GM12878 (cell line): Measurements from ENCODE around the gene RIC1. TPM values are rescaled to one million over a fixed set of nuclear protein-coding genes. Genes with fewer than 3 reads are reported as not detected.

Experiments
- ATAC-seq: fragments of 200-7000 bp; cut with Tn5 transposase; 3 replicates; pipeline ENCODE4 v1.9.1; 2020; ENCODE audit warnings: mild to moderate bottlenecking, moderate library complexity
- BruUV-seq: library from RNA; stranded (reverse); fragments of 400-500 nt; replicated peaks from 2 replicates; lab custom pipeline; 2021; lab: Mats Ljungman, UMichigan
- CTCF ChIA-PET: fragments of 300-600 bp; sonication (Branson Sonifier 250); formaldehyde crosslinking; extraction: SDS; loops from one replicate; lab custom pipeline; 2021; ENCODE audit warnings: inconsistent platforms; lab: Yijun Ruan, JAX
- POLR2A ChIA-PET: fragments of 350-600 bp; formaldehyde crosslinking; extraction: SDS; loops from one replicate; lab custom pipeline; 2021; ENCODE audit warnings: inconsistent platforms; lab: Charles Lee
- RAD21 ChIA-PET: fragments of 300-600 bp; sonication (Branson Sonifier 250); formaldehyde crosslinking; loops from one replicate; lab custom pipeline; 2023; ENCODE audit warnings: antibody characterized with exemption; ENCODE audit not compliant: unreplicated experiment; lab: Charles Lee
- SMC1A ChIA-PET: fragments of 300-600 bp; sonication (Branson Sonifier 250); formaldehyde crosslinking; loops from one replicate; lab custom pipeline; 2023; ENCODE audit not compliant: unreplicated experiment, uncharacterized antibody; lab: Charles Lee
- DNase-seq: peaks from one replicate; pipeline ENCODE4 v3.0.0-alpha.2; 2011; ENCODE audit warnings: low read depth, low spot score
- FAIRE-seq: peaks from 3 replicates; lab custom pipeline; 2011; peaks lifted over from hg19 to GRCh38; lab: Jason Lieb, UNC
- H2AFZ ChIP-seq: 2 replicates; pipeline ENCODE4 v1.6.0; 2011; ENCODE audit warnings: low read depth, low read length, control low read depth; ENCODE audit not compliant: control insufficient read depth
- H3K27ac ChIP-seq: 2 replicates; pipeline ENCODE4 v1.5.1; 2011; ENCODE audit warnings: control low read depth; ENCODE audit not compliant: control insufficient read depth, insufficient read depth
- H3K27me3 ChIP-seq, 2 experiments: replicated peaks in 1 of 2; 2 replicates each; pipeline versions ENCODE4 v1.6.0 to v1.6.1; 2011; ENCODE audit warnings: low read length in 1 of 2; ENCODE audit not compliant: control insufficient read depth in 2 of 2, insufficient read depth in 2 of 2
- H3K36me3 ChIP-seq, 2 experiments: 2 replicates each; pipeline ENCODE4 v1.5.1; 2011; ENCODE audit warnings: low read length in 1 of 2; ENCODE audit not compliant: control insufficient read depth in 2 of 2, insufficient read depth in 2 of 2
- H3K4me1 ChIP-seq: 2 replicates; pipeline ENCODE4 v1.6.1; 2011; ENCODE audit warnings: mild to moderate bottlenecking, low read length, moderate library complexity, mixed read lengths; ENCODE audit not compliant: control insufficient read depth, insufficient read depth
- H3K4me2 ChIP-seq: 2 replicates; pipeline ENCODE4 v1.6.0; 2011; ENCODE audit warnings: control low read depth; ENCODE audit not compliant: control insufficient read depth, insufficient read depth
- H3K4me3 ChIP-seq: fragments of 200-600 bp; sonication (generic); 2 replicates; pipeline ENCODE4 v1.5.1; 2016
- H3K79me2 ChIP-seq: 2 replicates; pipeline ENCODE4 v1.6.0; 2011; ENCODE audit warnings: low read length; ENCODE audit not compliant: control insufficient read depth, insufficient read depth
- H3K9ac ChIP-seq: 2 replicates; pipeline ENCODE4 v1.8.0; 2011; ENCODE audit warnings: low read length, control low read depth, mixed read lengths; ENCODE audit not compliant: control insufficient read depth, insufficient read depth
- H3K9me3 ChIP-seq: replicated peaks from 3 replicates; pipeline ENCODE4 v1.5.1; 2011; ENCODE audit warnings: mild to moderate bottlenecking, low read length; ENCODE audit not compliant: control insufficient read depth, insufficient read depth
- H4K20me1 ChIP-seq: 2 replicates; pipeline ENCODE4 v1.6.0; 2011; ENCODE audit not compliant: control insufficient read depth, insufficient read depth
- CEBPB ChIP-seq, 2 experiments: fragments of 150-350 bp in 1 of 2; IDR thresholded peaks; 2 replicates each; pipeline ENCODE4 v1.6.1; 2012 to 2014; ENCODE audit warnings: low read depth in 2 of 2, low read length in 2 of 2, borderline replicate concordance in 1 of 2, inconsistent platforms in 1 of 2
- DPF2 ChIP-seq: fragments of 450-650 bp; IDR thresholded peaks from 2 replicates; pipeline ENCODE4 v1.6.1; 2017; ENCODE audit warnings: mild to moderate bottlenecking
- HSF1 ChIP-seq: fragments of 150-350 bp; IDR thresholded peaks from 2 replicates; pipeline ENCODE4 v1.6.1; 2014; ENCODE audit warnings: mild to moderate bottlenecking, low read depth, low read length
- MYC ChIP-seq: IDR thresholded peaks from 2 replicates; pipeline ENCODE4 v1.6.1; 2011; ENCODE audit warnings: mild to moderate bottlenecking, low read length, moderate library complexity, inconsistent platforms; ENCODE audit not compliant: insufficient read depth, insufficient replicate concordance, insufficient read length, severe bottlenecking
- NFYA ChIP-seq: IDR thresholded peaks from 2 replicates; pipeline ENCODE4 v1.6.1; 2011; ENCODE audit warnings: low read depth, mild to moderate bottlenecking, low read length, improper control_type of control experiment, borderline replicate concordance
- NRF1 ChIP-seq: conservative IDR thresholded peaks from 2 replicates; pipeline ENCODE4 v1.6.1; 2011; ENCODE audit warnings: mild to moderate bottlenecking, low read depth, low read length, improper control_type of control experiment
- POLR2AphosphoS5 ChIP-seq: IDR thresholded peaks from 2 replicates; pipeline ENCODE4 v1.6.1; 2011; ENCODE audit warnings: mild to moderate bottlenecking, low read length, inconsistent platforms
- RB1 ChIP-seq: fragments of 450-650 bp; formaldehyde crosslinking; IDR thresholded peaks from 2 replicates; pipeline ENCODE4 v1.6.1; 2017; ENCODE audit warnings: mild to moderate bottlenecking, borderline replicate concordance
- WGBS: methylation state at CpG from one replicate; pipeline ENCODE4 v1.1.6; 2016; ENCODE audit warnings: low lambda C conversion rate; ENCODE audit not compliant: insufficient replicate concordance, insufficient coverage; ENCODE audit errors: missing lambda C conversion rate; 5-methylcytosine and 5-hydroxymethylcytosine counted together
- in situ Hi-C: fragments of 300-500 bp; cut with MboI; formaldehyde crosslinking; loops from 9 replicates; pipeline ENCODE4 v1.14.3; 2018; ENCODE audit warnings: mixed read lengths
- intact Hi-C: fragments of 100-400 bp; cut with micrococcal nuclease; formaldehyde crosslinking; loops from one replicate; pipeline ENCODE4 v1.14.2; 2022; ENCODE audit not compliant: unreplicated experiment
- polyA plus RNA-seq, 11 experiments: library from polyadenylated mRNA; depleted of rRNA in 4 of 11; unstranded in 6 of 11; stranded (reverse) in 5 of 11; fragments of >200 nt; fragmentation: Nextera tagmentation in 4 of 11; fragmentation: Illumina TruSeq in 1 of 11; extraction: Ambion mirVana in 4 of 11; extraction: Trizol in 1 of 11; gene quantifications; 1 replicate in 1 of 11; 2 replicates in 10 of 11; pipeline versions ENCODE4 v1.2.1 to v1.2.3, GENCODE V29; 2011 to 2016; ENCODE audit warnings: inconsistent platforms in 2 of 11, missing spikeins in 2 of 11, low read depth in 1 of 11
- total RNA-seq, 4 experiments: library from RNA; depleted of rRNA in 3 of 4; stranded (reverse); fragments of >200 nt in 3 of 4; fragmentation: Illumina TruSeq in 1 of 4; extraction: Trizol in 1 of 4; gene quantifications; 2 replicates each; pipeline versions ENCODE4 v1.2.1 to v1.2.3, GENCODE V29; 2013 to 2021
- TF ChIP-seq, protein P1 (sequence below): IDR thresholded peaks from 2 replicates; pipeline ENCODE4 v1.6.1; 2011; ENCODE audit warnings: low read depth, low read length, improper control_type of control experiment, borderline replicate concordance
- TF ChIP-seq, protein P2 (sequence below): fragments of 450-650 bp; IDR thresholded peaks from 2 replicates; pipeline ENCODE4 v1.6.1; 2018; ENCODE audit warnings: mild to moderate bottlenecking, low read depth, moderate library complexity; ENCODE audit not compliant: partially characterized antibody

RIC1 gene
- total and polyA plus RNA-seq, 10 of the 15 experiments (the other 5 are each of a cell fraction or from before 2014, with no cell fraction given) = 6.2 to 59.8 (median 33.3) TPM

GRCh38 chr9:5796298-5796697 lies 167.4 kb downstream of the RIC1 start:
- ChIA-PET RAD21 (interaction anchor here (1.5 kb wide), 1 partner anchor 34 kb away, joined by 4 read pairs; no protein-coding TSS in a partner anchor), CTCF (interaction anchor here (0.6 to 1.3 kb wide), 5 partner anchors 9 to 258 kb away, joined by 3 to 6 read pairs (median 3); no protein-coding TSS in a partner anchor), POLR2A (no interaction called here), SMC1A (interaction anchor here (0.9 to 1.0 kb wide), 2 partner anchors 31 to 90 kb away, joined by 3 read pairs; no protein-coding TSS in a partner anchor)
- H3K36me3 ChIP-seq = peaks cover 0 to 13% of the 10 kb centered on the region in 2 experiments; a peak in 2 of 4 replicates
- H3K79me2 ChIP-seq = no peaks in the 10 kb centered on the region
- DNase-seq (no peak), ATAC-seq (no peak), FAIRE-seq (no peak)
- no peaks in the 10 kb centered on the region for H3K4me1 ChIP-seq
- no peaks in the 10 kb centered on the region for H3K9me3 ChIP-seq
- H3K27me3 ChIP-seq = no peaks in the 10 kb centered on the region
- H2AFZ ChIP-seq = no peak overlapping the region
- WGBS = 95% methylated on average over 2 of the region's 2 CpGs
- BruUV-seq = no TSS peak
- intact Hi-C loops = no loop called here
- no peak for TF ChIP-seq POLR2AphosphoS5
- no peak for TF ChIP-seq HSF1
- H3K9ac ChIP-seq = no peak overlapping the region
- H3K27ac ChIP-seq = no peak overlapping the region
- in situ Hi-C loops = no loop called here
- no peaks in the 10 kb centered on the region for H4K20me1 ChIP-seq
- no peak overlapping the region for H3K4me2 ChIP-seq
- no peak overlapping the region for H3K4me3 ChIP-seq

- in situ Hi-C loops (no loop called here), intact Hi-C loops (no loop called here)
- Histone ChIP-seq H3K4me3 (no peak overlapping the region), H3K36me3 (peaks cover 3 to 19% of the 10 kb centered on the region in 2 experiments), H3K79me2 (no peaks in the 10 kb centered on the region), H4K20me1 (no peaks in the 10 kb centered on the region), H3K9me3 (no peaks in the 10 kb centered on the region), H3K9ac (no peak overlapping the region), H3K4me2 (no peak overlapping the region), H3K4me1 (no peaks in the 10 kb centered on the region), H3K27ac (no peak overlapping the region), H3K27me3 (no peaks in the 10 kb centered on the region), H2AFZ (no peak overlapping the region)
- ATAC-seq (no peak), FAIRE-seq (no peak), DNase-seq (no peak)
- ChIA-PET SMC1A (interaction anchor here (0.6 to 1.3 kb wide), 14 partner anchors 10 to 256 kb away, joined by 3 to 8 read pairs (median 3); no protein-coding TSS in a partner anchor), POLR2A (interaction anchor here (0.6 kb wide), 1 partner anchor 54 kb away, joined by 3 read pairs; no protein-coding TSS in a partner anchor), RAD21 (interaction anchor here (0.7 to 1.5 kb wide), 7 partner anchors 28 to 256 kb away, joined by 3 to 7 read pairs (median 4); no protein-coding TSS in a partner anchor), CTCF (interaction anchor here (0.7 to 1.8 kb wide), 11 partner anchors 27 to 256 kb away, joined by 3 to 12 read pairs (median 5); no protein-coding TSS in a partner anchor)
- WGBS = 97% methylated on average over 2 of the region's 2 CpGs
- BruUV-seq = no TSS peak
- no peak for TF ChIP-seq RB1
- TF ChIP-seq, protein P1, sequence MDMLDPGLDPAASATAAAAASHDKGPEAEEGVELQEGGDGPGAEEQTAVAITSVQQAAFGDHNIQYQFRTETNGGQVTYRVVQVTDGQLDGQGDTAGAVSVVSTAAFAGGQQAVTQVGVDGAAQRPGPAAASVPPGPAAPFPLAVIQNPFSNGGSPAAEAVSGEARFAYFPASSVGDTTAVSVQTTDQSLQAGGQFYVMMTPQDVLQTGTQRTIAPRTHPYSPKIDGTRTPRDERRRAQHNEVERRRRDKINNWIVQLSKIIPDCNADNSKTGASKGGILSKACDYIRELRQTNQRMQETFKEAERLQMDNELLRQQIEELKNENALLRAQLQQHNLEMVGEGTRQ = no peak
- no peak for TF ChIP-seq NRF1
- no peak for TF ChIP-seq NFYA
- TF ChIP-seq MYC = no peak
- TF ChIP-seq, protein P2, sequence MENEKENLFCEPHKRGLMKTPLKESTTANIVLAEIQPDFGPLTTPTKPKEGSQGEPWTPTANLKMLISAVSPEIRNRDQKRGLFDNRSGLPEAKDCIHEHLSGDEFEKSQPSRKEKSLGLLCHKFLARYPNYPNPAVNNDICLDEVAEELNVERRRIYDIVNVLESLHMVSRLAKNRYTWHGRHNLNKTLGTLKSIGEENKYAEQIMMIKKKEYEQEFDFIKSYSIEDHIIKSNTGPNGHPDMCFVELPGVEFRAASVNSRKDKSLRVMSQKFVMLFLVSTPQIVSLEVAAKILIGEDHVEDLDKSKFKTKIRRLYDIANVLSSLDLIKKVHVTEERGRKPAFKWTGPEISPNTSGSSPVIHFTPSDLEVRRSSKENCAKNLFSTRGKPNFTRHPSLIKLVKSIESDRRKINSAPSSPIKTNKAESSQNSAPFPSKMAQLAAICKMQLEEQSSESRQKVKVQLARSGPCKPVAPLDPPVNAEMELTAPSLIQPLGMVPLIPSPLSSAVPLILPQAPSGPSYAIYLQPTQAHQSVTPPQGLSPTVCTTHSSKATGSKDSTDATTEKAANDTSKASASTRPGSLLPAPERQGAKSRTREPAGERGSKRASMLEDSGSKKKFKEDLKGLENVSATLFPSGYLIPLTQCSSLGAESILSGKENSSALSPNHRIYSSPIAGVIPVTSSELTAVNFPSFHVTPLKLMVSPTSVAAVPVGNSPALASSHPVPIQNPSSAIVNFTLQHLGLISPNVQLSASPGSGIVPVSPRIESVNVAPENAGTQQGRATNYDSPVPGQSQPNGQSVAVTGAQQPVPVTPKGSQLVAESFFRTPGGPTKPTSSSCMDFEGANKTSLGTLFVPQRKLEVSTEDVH = no peak
- no peak for TF ChIP-seq DPF2
- no peak for TF ChIP-seq CEBPB (IDR thresholded peaks at IDR 0.05; ENCODE audit: borderline replicate concordance in 1 of 2, low read depth in 2 of 2, low read length in 2 of 2)
These were observed 169.7 kb downstream of the RIC1 start for GRCh38 chr9:5798581-5798980.
